Uterus (tissue), 2 donors: ENCODE measurements around the gene LZTS3.
"Not testable (repeated sequence)": the region's sequence is repeated elsewhere in the genome, so short reads cannot be mapped to it uniquely, and the experiment has no call there.

Experiments used
- POLR2A ChIP-seq, 2 donors: fragments of 450-650 bp; IDR thresholded peaks; one replicate each; pipeline ENCODE4 v1.6.1; 2016; ENCODE audit warnings: antibody characterized with exemption in 2 of 2, mild to moderate bottlenecking in 1 of 2, moderate library complexity in 1 of 2
- TF ChIP-seq, protein P1 (sequence below), 4 experiments: fragments of 200-600 bp in 2 of 4; fragments of 450-650 bp in 2 of 4; sonication (generic) in 2 of 4; IDR thresholded peaks; one replicate each; pipeline ENCODE4 v1.5.1; 2016 to 2019; ENCODE audit warnings: antibody characterized with exemption in 4 of 4, mild to moderate bottlenecking in 2 of 4, moderate library complexity in 1 of 4

- TF ChIP-seq, protein P1, sequence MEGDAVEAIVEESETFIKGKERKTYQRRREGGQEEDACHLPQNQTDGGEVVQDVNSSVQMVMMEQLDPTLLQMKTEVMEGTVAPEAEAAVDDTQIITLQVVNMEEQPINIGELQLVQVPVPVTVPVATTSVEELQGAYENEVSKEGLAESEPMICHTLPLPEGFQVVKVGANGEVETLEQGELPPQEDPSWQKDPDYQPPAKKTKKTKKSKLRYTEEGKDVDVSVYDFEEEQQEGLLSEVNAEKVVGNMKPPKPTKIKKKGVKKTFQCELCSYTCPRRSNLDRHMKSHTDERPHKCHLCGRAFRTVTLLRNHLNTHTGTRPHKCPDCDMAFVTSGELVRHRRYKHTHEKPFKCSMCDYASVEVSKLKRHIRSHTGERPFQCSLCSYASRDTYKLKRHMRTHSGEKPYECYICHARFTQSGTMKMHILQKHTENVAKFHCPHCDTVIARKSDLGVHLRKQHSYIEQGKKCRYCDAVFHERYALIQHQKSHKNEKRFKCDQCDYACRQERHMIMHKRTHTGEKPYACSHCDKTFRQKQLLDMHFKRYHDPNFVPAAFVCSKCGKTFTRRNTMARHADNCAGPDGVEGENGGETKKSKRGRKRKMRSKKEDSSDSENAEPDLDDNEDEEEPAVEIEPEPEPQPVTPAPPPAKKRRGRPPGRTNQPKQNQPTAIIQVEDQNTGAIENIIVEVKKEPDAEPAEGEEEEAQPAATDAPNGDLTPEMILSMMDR (IDR thresholded peaks at IDR 0.05) = not testable (repeated sequence)
- TF ChIP-seq POLR2A (IDR thresholded peaks at IDR 0.05) = not testable (repeated sequence)
These were observed 14.5 kb upstream of the LZTS3 start for GRCh38 chr20:3187861-3188260.
